HepG2 (cell line): ENCODE data around the gene ITGB2. TPM values are rescaled to one million over a fixed set of nuclear protein-coding genes. Genes with fewer than 3 reads are reported as not detected.
A peak's percentile ranks its signal among the peaks of the same experiment; 100 is the strongest.

ENCODE experiments used
- CREB1 ChIP-seq, 2 experiments: fragments of 450-650 bp in 1 of 2; IDR thresholded peaks; 2 replicates each; pipeline ENCODE4 v1.6.1; 2016 to 2017; ENCODE audit warnings: control low read depth in 1 of 2, mild to moderate bottlenecking in 1 of 2, missing compliant biosample characterization in 1 of 2, missing genetic modification characterization in 1 of 2
- DR1 ChIP-seq: sonication (generic); formaldehyde crosslinking; IDR thresholded peaks from 2 replicates; pipeline ENCODE4 v1.8.0; 2021; ENCODE audit warnings: mild to moderate bottlenecking, missing genetic modification reagents, inconsistent platforms
- EED ChIP-seq: sonication (generic); formaldehyde crosslinking; IDR thresholded peaks from 2 replicates; pipeline ENCODE4 v1.5.0; 2020; ENCODE audit warnings: mild to moderate bottlenecking, missing genetic modification reagents
- GLI4 ChIP-seq: sonication (generic); formaldehyde crosslinking; IDR thresholded peaks from 2 replicates; pipeline ENCODE4 v1.5.1; 2020; ENCODE audit warnings: missing genetic modification reagents, mild to moderate bottlenecking, moderate library complexity, borderline replicate concordance
- MTF1 ChIP-seq: sonication (generic); formaldehyde crosslinking; IDR thresholded peaks from 2 replicates; pipeline ENCODE4 v1.5.0; 2020; ENCODE audit warnings: missing genetic modification reagents
- PCBP2 ChIP-seq: fragments of 200-400 bp; formaldehyde crosslinking; optimal IDR thresholded peaks from 2 replicates; pipeline ENCODE3; 2018; ENCODE audit warnings: low read length, low read depth; ENCODE audit not compliant: poor library complexity, severe bottlenecking
- SALL1 ChIP-seq: sonication (generic); formaldehyde crosslinking; IDR thresholded peaks from 2 replicates; pipeline ENCODE4 v1.8.0; 2022; ENCODE audit warnings: mild to moderate bottlenecking, missing genetic modification reagents
- SIX1 ChIP-seq: sonication (generic); formaldehyde crosslinking; IDR thresholded peaks from 2 replicates; pipeline ENCODE4 v1.4.0; 2020; ENCODE audit warnings: missing genetic modification reagents, borderline replicate concordance
- SP2 ChIP-seq: sonication (generic); formaldehyde crosslinking; IDR thresholded peaks from 2 replicates; pipeline ENCODE4 v1.5.1; 2020; ENCODE audit warnings: mild to moderate bottlenecking, missing genetic modification reagents
- YEATS2 ChIP-seq: sonication (generic); formaldehyde crosslinking; IDR thresholded peaks from 2 replicates; pipeline ENCODE4 v1.4.0; 2020; ENCODE audit warnings: missing genetic modification reagents, borderline replicate concordance
- ZNF24 ChIP-seq: fragments of 450-650 bp; IDR thresholded peaks from 2 replicates; pipeline ENCODE4 v1.6.1; 2017; ENCODE audit warnings: antibody characterized with exemption, mild to moderate bottlenecking
- ZNF547 ChIP-seq: sonication (generic); formaldehyde crosslinking; IDR thresholded peaks from 2 replicates; pipeline ENCODE4 v1.5.1; 2020; ENCODE audit warnings: mild to moderate bottlenecking, missing genetic modification reagents
- ZNF720 ChIP-seq: sonication (generic); formaldehyde crosslinking; IDR thresholded peaks from 2 replicates; pipeline ENCODE4 v1.4.0; 2020; ENCODE audit warnings: missing genetic modification reagents
- ZNF850 ChIP-seq: sonication (generic); formaldehyde crosslinking; conservative IDR thresholded peaks from 2 replicates; pipeline ENCODE4 v1.9.0; 2021; ENCODE audit warnings: mild to moderate bottlenecking, missing genetic modification reagents
- ZNF878 ChIP-seq: sonication (generic); formaldehyde crosslinking; IDR thresholded peaks from 2 replicates; pipeline ENCODE4 v1.8.1; 2023; ENCODE audit warnings: mild to moderate bottlenecking, missing genetic modification reagents, moderate library complexity
- ZNF883 ChIP-seq: sonication (generic); formaldehyde crosslinking; IDR thresholded peaks from 2 replicates; pipeline ENCODE4 v1.5.1; 2020; ENCODE audit warnings: mild to moderate bottlenecking, missing genetic modification reagents; ENCODE audit errors: not compliant biosample characterization
- ZNF891 ChIP-seq: sonication (generic); formaldehyde crosslinking; IDR thresholded peaks from 2 replicates; pipeline ENCODE4 v1.5.0; 2020; ENCODE audit warnings: mild to moderate bottlenecking, missing genetic modification reagents
- ZSCAN30 ChIP-seq: sonication (generic); formaldehyde crosslinking; IDR thresholded peaks from 2 replicates; pipeline ENCODE4 v1.5.0; 2020; ENCODE audit warnings: mild to moderate bottlenecking, missing genetic modification reagents
- polyA plus RNA-seq, 8 experiments: library from polyadenylated mRNA; depleted of rRNA in 3 of 8; stranded (reverse) in 7 of 8; unstranded in 1 of 8; fragments of >200 nt; fragmentation: Illumina TruSeq in 4 of 8; extraction: Trizol in 4 of 8; gene quantifications; 2 replicates each; pipeline versions ENCODE4 v1.2.1 to v1.2.3, GENCODE V29; 2011 to 2016; ENCODE audit warnings: low read depth in 4 of 8, missing spikeins in 1 of 8, mixed read lengths in 1 of 8; ENCODE audit not compliant: insufficient read depth in 1 of 8
- total RNA-seq, 5 experiments: library from RNA; depleted of rRNA; stranded (reverse); fragments of >200 nt; fragmentation: Illumina TruSeq; extraction: Trizol; gene quantifications; 2 replicates each; pipeline ENCODE4 v1.2.3, GENCODE V29; 2016; ENCODE audit warnings: low read depth in 1 of 5
- TF ChIP-seq, protein P1 (sequence below): sonication (generic); formaldehyde crosslinking; IDR thresholded peaks from 2 replicates; pipeline ENCODE4 v1.4.0; 2020; ENCODE audit warnings: missing genetic modification reagents
- TF ChIP-seq, protein P2 (sequence below): sonication (generic); formaldehyde crosslinking; IDR thresholded peaks from 2 replicates; pipeline ENCODE4 v1.4.0; 2020; ENCODE audit warnings: mild to moderate bottlenecking, missing genetic modification reagents
- TF ChIP-seq, protein P3 (sequence below): sonication (generic); formaldehyde crosslinking; IDR thresholded peaks from 2 replicates; pipeline ENCODE4 v1.5.0; 2020; ENCODE audit warnings: mild to moderate bottlenecking, missing genetic modification reagents

ITGB2 gene
- total and polyA plus RNA-seq, 2 of the 13 experiments (the other 11 are each of a cell fraction or from before 2014, with no cell fraction given): 4.2 to 18.0 TPM

DNA sequence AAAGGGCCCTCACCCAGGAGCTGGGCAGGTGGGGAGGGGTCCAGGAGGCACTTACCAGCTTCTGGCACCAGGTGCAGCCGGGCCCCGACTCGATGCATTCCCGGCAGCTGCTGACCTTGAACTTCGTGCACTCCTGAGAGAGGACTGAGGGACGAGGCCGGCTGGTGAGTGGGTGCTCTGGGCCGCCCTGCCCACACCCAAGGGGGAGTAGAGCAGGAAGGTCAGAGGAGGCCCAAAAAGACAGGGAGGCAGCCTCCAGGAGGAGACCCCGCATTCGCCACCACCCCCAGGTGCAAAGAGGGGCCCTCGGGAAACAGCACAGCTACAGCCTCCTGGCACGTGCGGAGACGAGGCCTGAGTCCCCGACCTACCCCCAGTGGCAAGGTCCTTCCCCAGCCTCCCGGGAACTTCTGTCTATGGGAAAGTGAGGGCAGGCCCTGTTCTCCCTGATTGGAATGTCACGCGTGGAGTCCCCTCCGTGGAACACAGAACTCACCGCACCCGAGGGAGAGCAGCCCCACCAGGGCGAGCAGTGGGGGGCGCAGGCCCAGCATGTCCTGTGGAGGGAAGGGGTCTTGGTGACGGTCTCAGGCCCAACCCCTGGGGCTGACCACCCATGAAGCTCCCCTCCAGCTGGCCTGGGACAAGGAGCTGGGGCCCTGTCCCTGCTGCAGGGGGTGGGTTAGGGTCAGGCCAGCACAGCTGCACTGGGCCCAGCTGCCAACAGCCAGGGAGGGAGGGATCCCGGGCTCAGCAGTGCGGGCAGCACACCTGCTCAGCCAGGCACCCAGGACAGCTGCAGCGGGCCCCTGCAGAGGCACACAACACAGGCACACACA, 10.3 kb downstream of the ITGB2 start (continued):
- TF ChIP-seq, protein P1, sequence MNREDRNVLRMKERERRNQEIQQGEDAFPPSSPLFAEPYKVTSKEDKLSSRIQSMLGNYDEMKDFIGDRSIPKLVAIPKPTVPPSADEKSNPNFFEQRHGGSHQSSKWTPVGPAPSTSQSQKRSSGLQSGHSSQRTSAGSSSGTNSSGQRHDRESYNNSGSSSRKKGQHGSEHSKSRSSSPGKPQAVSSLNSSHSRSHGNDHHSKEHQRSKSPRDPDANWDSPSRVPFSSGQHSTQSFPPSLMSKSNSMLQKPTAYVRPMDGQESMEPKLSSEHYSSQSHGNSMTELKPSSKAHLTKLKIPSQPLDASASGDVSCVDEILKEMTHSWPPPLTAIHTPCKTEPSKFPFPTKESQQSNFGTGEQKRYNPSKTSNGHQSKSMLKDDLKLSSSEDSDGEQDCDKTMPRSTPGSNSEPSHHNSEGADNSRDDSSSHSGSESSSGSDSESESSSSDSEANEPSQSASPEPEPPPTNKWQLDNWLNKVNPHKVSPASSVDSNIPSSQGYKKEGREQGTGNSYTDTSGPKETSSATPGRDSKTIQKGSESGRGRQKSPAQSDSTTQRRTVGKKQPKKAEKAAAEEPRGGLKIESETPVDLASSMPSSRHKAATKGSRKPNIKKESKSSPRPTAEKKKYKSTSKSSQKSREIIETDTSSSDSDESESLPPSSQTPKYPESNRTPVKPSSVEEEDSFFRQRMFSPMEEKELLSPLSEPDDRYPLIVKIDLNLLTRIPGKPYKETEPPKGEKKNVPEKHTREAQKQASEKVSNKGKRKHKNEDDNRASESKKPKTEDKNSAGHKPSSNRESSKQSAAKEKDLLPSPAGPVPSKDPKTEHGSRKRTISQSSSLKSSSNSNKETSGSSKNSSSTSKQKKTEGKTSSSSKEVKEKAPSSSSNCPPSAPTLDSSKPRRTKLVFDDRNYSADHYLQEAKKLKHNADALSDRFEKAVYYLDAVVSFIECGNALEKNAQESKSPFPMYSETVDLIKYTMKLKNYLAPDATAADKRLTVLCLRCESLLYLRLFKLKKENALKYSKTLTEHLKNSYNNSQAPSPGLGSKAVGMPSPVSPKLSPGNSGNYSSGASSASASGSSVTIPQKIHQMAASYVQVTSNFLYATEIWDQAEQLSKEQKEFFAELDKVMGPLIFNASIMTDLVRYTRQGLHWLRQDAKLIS (CRISPR knock-in tag): no peak
- TF ChIP-seq YEATS2 (CRISPR knock-in tag) (peak; percentile 34; the same call in 1 of the 2 replicates), ZNF891 (CRISPR knock-in tag) (0 out of 2 replicates have a peak, but pooled peaks have one; percentile 32), ZSCAN30 (CRISPR knock-in tag) (no peak), SP2 (no peak), ZNF720 (no peak), GLI4 (peak; percentile 72; the same call in 1 of the 2 replicates), ZNF547 (CRISPR knock-in tag) (peak; percentile 50; the same call in 1 of the 2 replicates), ZNF883 (CRISPR knock-in tag) (peak; percentile 42), ZNF878 (CRISPR knock-in tag) (no peak), SIX1 (no peak), MTF1 (no peak), EED (CRISPR knock-in tag) (no peak), DR1 (CRISPR knock-in tag) (no peak), PCBP2 (no peak), ZNF24 (no peak), CREB1 (IDR thresholded peaks at IDR 0.05) (no peak), CREB1 (CRISPR knock-in tag; IDR thresholded peaks at IDR 0.05) (no peak), SALL1 (CRISPR knock-in tag) (peak; percentile 57; the same call in 1 of the 2 replicates), ZNF850 (CRISPR knock-in tag) (no peak)
- TF ChIP-seq, protein P2, sequence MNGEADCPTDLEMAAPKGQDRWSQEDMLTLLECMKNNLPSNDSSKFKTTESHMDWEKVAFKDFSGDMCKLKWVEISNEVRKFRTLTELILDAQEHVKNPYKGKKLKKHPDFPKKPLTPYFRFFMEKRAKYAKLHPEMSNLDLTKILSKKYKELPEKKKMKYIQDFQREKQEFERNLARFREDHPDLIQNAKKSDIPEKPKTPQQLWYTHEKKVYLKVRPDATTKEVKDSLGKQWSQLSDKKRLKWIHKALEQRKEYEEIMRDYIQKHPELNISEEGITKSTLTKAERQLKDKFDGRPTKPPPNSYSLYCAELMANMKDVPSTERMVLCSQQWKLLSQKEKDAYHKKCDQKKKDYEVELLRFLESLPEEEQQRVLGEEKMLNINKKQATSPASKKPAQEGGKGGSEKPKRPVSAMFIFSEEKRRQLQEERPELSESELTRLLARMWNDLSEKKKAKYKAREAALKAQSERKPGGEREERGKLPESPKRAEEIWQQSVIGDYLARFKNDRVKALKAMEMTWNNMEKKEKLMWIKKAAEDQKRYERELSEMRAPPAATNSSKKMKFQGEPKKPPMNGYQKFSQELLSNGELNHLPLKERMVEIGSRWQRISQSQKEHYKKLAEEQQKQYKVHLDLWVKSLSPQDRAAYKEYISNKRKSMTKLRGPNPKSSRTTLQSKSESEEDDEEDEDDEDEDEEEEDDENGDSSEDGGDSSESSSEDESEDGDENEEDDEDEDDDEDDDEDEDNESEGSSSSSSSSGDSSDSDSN (CRISPR knock-in tag): peak; percentile 31; the same call in 1 of the 2 replicates
- TF ChIP-seq, protein P3, sequence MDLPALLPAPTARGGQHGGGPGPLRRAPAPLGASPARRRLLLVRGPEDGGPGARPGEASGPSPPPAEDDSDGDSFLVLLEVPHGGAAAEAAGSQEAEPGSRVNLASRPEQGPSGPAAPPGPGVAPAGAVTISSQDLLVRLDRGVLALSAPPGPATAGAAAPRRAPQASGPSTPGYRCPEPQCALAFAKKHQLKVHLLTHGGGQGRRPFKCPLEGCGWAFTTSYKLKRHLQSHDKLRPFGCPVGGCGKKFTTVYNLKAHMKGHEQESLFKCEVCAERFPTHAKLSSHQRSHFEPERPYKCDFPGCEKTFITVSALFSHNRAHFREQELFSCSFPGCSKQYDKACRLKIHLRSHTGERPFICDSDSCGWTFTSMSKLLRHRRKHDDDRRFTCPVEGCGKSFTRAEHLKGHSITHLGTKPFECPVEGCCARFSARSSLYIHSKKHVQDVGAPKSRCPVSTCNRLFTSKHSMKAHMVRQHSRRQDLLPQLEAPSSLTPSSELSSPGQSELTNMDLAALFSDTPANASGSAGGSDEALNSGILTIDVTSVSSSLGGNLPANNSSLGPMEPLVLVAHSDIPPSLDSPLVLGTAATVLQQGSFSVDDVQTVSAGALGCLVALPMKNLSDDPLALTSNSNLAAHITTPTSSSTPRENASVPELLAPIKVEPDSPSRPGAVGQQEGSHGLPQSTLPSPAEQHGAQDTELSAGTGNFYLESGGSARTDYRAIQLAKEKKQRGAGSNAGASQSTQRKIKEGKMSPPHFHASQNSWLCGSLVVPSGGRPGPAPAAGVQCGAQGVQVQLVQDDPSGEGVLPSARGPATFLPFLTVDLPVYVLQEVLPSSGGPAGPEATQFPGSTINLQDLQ (CRISPR knock-in tag): no peak
